Stimulated activated CD4-positive, alpha-beta T cell treated with anti-CD3 and anti-CD28 coated beads, TNF-alpha, amount 100 ng/mL, for 4 hours (primary cell): ENCODE measurements around the gene SHISA4.
"Not testable (repeated sequence)": the region's sequence is repeated elsewhere in the genome, so short reads cannot be mapped to it uniquely, and the experiment has no call there.

Source experiments
- DNase-seq, 3 experiments: peaks; one replicate each; pipeline ENCODE4 v3.0.0-alpha.2; 2020; ENCODE audit warnings: low read depth in 3 of 3

Gene SHISA4, protein sequence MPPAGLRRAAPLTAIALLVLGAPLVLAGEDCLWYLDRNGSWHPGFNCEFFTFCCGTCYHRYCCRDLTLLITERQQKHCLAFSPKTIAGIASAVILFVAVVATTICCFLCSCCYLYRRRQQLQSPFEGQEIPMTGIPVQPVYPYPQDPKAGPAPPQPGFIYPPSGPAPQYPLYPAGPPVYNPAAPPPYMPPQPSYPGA

DNA sequence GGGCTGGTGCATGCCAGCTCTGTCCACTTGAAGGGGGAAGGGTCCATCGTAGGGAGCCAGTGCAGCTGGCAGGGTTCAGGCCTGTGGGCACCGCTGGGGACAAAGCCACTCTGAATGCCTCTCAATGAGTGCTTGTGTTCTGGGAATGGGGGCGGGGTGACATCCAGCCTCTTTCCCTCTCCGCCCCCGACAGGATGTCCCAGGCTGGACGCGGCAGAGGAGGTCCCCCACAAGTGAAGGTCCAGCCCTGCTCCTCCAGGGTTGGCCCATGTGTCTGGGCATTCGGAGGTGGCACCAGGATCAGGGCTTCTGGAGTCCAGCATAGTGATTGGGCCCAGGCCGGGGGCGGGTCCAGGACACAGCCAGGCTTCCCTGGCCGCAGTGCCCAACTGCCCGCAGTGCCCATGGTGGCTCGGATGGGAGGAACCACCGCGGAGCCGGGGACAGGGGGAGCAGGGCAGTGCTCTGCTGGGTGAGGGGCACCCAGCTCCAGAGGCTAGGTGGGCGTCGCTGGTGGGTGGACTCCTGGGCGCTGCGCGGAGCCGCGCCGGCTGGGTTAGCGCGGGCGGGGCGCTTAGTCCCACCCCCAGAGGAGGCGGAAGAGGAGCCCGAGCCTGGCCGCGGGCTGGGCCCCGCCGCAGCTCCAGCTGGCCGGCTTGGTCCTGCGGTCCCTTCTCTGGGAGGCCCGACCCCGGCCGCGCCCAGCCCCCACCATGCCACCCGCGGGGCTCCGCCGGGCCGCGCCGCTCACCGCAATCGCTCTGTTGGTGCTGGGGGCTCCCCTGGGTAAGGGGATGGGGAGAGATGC lies at the start of gene SHISA4:
Gene SHISA4 (plus strand): TSS at position 617 of the 808 bp plus-strand sequence. CDS start 97 bp downstream, at position 714.
- no peak for DNase-seq

DNA sequence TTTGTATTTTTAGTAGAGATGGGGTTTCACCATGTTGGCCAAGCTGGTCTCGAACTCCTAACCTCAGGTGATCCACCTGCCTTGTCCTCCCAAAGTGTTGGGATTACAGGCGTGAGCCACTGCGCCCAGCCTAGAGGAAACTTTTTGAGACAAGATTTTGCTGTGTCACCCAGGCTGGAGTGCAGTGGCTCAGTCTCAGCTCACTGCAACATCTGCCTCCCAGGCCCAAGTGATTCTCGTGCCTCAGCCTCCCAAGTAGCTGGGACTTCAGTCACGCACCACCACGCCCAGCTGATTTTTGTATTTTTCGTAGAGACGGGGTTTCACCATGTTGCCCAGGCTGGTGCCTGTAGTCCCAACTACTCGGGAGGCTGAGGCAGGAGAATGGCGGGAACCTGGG lies 49.6 kb upstream of the SHISA4 start:
- not testable (repeated sequence) for DNase-seq

DNA sequence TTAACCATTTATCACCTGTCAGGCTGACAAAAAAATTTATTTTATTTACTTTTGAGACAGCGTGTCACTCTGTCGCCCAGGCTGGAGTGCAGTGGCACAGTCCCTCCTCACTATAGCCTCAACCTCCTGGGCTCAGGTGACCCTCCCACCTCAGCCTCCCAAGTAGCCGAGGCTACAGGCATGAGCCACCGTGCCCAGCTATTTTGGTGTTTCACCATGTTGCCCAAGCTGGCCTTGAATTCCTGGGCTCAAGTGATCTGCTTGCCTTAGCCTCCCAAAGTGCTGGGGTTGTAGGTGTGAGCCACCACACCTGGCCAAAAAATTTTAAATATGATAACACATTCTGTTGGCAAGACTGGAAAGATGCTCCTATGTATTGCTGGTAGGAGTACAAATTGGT lies 48.6 kb upstream of the SHISA4 start:
- no peak for DNase-seq

DNA sequence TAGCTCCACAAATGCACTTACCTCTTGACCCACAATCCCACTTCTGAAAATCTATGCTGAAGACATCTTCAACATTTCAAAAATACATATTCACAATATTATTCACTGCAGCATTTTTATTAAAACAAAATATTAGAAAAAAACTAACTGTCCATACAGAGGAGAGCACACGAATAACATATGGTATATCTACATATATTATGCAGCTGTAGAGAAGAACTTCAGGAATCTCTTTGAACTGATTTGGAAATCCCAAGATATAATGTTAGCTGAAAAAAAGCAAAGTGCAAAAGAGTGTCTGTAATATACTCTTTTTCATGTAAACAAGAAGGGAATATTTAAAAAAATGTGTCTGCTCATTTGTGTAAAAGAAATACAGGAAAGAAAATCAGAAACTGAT lies 48.2 kb upstream of the SHISA4 start:
- DNase-seq, result no peak

DNA sequence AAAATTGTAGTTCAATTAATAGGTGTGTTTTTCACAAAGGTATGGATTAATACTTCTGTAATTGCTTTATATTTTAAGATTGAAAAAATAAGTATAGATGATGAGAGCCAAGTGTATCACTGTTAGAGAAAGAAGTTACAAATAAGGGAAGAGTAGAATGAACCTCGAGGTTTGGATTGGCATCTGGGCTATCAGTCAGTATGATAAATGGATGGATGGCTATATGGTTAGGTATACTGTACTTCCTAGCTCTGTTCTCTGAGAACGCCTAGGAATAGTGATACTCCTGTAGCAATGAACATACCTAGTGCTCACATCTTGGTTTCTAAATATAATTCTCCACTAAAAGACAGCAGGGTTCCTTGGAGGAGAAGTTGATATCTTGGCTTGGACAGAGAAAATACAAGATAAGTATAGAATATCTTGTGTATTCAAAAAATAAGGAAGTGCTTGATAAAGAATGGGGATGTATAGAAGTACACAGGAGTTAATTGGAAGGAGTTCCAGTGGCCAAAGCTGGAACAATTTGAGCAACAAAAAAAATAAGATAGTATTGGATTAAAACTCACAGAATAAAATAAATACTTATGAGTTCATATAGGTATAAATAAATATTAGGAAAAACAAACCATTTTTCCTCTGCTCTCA lies 47.3 kb upstream of the SHISA4 start:
- no peak for DNase-seq

DNA sequence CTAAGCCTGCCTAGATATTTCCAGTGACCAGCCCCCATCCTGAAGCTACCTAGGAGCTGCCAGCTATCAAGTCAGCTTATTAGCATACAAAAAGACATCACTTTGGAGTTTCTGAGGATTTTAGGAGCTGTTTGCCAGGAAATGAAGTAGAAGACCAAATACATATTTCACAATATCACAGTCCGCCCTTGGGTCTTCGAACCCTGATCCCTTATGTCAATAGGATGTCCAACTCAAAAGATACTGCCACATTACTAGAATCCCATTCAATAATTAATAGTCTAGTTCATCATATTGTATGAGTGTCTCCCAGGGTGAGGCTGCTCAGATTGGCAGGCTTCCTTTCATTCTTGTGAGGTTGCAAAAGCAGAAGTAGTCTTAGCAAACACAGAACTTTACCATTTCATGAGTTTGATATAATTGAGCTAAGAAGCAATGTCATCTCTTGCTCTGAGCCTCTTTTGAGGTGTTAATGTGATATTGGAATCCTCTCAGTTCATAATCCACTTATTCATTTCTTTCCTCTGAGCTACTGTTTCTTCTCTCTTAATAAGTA lies 46.1 kb upstream of the SHISA4 start:
- no peak for DNase-seq

DNA sequence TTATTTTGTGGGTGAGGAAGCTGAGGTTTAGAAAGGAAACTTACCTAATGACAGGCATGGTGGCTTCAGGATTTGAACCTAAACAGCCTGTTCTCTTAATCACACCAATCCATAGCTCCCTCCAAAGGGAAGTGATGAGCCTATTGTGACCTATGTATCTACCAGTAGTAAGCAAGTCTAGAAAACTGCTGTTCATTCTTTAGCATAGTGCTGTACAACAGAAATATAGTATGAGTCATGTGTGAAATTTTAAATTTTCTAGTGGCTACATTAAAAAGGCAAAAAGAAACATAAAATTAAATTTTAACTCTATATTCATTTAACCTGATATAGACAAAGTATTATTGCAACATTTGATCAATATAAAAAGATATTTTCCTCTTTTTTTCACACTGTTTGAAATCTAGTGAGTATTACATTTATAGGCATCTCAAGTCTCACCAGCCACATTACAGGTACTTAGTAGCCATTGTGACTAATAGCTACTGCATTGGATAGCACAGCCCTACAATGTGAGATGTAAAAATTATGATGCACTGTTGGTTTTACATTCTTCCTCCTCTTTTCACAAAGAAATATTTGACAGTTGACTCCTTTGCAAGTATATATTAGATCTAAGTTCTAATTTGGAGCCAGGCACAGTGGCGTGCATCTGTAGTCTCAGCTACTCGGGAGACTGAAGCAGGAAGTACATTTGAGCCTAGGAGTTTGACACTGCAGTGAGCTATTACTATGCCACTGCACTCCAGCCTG lies 43.2 kb upstream of the SHISA4 start:
- no peak for DNase-seq

DNA sequence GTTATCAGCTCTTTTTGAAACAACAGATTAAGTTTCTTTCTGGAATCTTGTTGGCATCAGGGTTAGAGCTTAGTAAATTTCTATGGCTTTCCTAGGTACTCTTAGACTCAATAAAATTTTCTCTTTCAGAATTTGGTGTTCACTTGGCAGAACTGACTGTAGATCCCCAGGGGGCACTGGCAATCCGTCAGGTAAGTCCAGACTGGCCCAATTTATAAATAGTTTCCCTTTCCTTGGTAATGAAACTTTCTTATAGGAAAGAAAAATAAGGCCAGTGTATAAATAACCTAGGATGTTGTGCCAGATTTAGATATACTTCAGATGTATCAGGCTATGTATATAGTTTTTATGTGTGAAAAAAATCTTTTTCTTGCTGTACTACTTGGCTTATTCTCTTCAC lies 41.5 kb upstream of the SHISA4 start:
- DNase-seq, result no peak

DNA sequence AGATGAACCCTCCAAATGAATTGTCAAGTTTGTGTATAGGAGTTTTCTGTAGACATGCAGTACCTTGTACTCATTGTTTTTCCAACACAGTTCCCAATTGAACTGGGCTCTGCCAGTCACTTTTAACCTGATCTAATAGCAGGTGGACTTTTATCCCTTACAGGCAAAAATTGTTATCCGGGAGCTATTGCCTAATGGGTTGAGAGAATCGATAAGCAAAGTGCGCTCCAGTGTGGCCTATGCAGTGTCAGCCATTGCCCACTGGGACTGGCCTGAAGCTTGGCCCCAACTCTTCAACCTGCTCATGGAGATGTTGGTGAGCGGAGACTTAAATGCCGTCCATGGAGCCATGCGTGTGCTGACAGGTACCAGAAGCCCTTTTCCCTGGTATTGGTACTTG lies 40.5 kb upstream of the SHISA4 start:
- DNase-seq, result no peak

DNA sequence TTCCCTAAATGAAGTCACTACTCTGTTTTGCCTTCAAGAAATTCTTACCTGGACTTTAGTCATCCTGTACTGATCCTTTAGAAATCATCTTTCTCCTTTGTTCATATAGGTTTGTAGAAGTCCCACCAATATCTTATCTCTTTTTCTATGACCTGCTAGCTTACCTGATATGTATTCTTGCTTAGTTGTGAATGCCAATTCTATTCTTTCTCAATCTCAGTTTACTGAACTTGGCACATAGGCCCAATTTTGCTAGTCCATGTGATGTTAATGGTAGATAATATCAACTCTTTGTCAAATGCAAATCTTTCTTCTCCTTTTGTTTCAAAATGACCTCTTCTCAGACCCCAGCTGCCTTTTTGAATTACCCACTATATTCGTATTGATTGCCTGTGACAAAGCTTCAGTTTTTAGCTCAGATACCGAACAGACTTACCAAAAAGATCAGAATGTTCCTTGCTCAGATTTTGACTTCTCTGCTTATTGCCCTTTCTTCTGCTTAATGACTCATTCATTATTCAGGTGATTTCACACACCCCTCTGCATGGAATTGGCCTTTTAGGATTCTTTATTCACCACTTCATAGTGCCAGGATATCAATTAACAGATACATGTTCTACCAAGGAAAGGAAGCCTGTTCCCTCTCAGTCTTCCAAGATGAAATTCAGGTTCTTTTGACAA lies 39.2 kb upstream of the SHISA4 start:
- DNase-seq, result no peak

DNA sequence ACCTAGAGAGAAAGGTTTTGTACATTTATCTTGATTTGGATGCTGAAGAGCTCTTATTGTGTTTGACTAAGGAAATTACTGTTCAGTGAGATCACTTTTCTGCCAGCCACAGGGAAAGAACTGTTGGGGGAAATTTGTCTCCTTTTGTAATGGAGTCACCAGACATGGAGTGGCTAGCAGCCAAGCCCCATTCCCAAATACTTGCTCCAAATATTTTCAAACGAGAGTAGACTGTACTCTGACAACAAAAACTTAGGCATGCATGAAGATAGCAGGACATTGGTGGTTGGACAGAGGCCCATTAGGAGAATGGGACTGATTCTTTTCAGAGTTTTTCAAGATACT lies 38.7 kb upstream of the SHISA4 start:
- DNase-seq, result no peak

DNA sequence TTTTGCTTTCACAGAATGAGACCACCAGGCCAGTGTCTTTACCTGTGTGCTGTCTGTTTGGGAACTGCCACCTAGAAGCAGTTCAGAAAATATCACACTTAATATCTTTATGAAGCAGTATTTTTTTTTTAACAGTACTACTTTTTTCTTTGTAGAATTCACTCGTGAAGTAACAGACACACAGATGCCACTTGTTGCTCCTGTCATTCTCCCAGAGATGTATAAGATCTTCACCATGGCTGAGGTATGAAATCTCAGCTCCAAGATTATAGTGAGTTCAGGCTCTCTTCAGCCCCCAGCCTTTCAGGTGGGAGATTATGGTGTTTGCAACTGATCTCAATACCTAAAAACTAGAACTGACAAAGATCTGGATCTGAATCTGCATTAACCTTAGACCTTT lies 36.7 kb upstream of the SHISA4 start:
- DNase-seq, result no peak

DNA sequence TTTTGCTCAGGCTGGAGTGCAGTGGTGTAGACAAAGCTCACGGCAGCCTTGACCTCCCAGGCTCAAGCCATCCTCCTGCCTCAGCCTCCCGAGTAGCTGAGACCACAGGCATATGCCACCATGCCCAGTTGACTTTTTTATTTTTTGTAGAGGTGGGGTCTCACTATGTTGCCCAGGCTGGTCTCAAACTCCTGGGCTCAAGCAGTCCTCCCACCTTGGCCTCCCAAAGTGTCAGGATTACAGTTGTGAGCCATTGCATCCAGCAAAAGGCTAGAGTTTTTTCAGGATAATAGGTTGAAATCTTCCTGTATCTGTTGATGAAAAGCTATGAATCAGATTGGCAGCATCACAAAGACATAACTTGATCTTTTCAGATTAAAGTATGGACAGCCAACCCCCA lies 32.0 kb upstream of the SHISA4 start:
- DNase-seq, result not testable (repeated sequence)

DNA sequence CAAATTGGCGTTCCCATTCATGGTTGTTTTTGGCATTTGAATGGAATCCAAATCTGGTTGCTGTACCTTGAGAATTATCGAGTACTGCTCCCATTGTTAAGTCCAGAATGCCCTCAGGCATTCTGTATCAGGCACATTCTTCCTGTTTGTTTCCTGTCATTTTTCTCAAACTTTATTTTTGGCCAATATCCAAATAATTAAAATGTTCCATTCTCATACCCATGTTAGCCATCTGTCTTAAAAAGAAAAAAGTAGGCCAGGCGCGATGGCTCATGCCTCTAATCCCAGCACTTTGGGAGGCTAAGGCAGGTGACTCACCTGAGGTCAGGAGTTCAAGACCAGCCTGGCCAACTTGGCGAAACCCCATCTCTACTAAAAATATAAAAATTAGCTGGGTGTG lies 29.3 kb upstream of the SHISA4 start:
- no peak for DNase-seq

DNA sequence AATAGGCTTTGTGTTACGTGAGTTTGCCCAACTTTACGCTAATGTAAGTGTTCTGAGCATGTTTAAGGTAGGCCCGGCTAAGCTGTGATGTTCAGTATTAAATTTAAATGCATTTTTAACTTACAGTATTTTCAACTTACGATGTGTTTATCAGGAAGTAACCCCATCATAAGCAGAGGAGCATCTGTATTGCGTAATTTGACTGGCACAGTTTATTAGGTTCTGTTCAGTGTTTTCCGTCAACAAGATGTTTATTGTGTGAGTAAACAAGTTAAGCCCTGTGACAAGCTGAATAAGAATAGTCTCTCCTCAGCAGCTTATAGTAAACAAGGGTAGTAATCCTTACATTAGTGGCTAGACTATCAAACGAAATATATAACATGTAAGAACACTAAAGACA lies 27.2 kb upstream of the SHISA4 start:
- DNase-seq, result no peak

DNA sequence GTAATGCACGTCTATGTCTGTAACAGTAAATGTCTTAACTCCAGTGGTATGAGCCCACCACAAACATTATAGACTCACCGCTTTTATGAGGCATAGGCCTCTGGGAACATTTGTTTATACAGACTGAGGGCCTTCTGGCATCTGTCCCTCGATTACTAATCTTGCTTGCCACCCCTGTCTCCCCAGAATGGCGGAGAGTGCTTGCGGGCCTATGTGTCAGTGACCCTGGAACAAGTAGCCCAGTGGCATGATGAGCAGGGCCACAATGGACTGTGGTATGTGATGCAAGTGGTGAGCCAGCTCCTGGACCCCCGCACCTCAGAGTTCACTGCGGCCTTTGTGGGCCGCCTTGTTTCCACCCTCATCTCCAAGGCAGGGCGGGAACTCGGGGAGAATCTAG lies 18.3 kb upstream of the SHISA4 start:
- no peak for DNase-seq

DNA sequence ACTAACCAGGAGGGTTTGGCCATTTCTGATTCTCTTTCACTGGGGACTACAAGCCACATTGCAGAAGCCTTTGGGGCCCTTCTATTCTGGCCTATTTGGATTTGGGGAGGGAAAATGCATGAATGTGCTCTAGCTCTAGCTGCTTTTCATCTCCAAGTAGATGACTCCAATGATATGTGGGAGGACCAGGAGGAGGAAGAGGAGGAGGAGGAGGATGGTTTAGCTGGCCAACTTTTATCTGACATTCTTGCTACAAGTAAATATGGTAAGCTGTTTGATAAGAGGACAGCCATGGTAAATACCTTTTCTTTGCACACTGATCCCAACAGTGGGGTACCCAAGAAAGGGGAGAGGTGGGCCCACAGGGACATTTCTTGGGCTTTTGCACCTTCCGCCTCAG lies 14.0 kb upstream of the SHISA4 start:
- no peak for DNase-seq

DNA sequence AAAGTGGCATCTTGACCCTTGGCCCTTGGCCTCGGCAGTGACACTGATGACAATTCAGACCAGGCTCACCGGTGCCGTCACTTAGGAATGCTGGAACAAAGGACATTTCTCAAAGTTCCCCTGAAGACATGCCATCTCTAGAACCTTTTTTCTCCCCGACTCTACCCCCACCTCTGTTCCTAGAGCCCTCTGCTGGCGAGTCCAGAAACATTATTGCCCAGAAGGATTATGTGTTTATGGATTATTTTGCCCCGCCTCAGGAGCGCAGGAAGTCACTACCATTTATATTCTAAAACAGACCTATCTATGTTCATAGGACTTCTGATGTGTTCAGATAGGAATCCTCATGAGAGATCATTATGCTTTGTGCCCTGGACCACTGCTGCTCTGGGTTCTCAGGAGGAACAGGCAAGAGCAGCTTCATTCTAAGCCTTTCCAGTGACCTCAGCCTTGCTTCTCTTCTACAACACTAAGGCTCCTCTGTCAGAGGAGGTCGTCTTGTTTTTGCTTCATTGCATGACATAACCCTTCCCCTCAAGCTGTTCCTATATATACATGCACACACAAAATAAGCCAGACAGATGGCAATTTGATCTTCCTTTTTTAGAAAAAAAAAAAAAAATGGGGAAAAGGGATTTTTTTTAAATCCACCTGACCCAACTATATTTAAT lies 12.4 kb upstream of the SHISA4 start:
- DNase-seq, result no peak

DNA sequence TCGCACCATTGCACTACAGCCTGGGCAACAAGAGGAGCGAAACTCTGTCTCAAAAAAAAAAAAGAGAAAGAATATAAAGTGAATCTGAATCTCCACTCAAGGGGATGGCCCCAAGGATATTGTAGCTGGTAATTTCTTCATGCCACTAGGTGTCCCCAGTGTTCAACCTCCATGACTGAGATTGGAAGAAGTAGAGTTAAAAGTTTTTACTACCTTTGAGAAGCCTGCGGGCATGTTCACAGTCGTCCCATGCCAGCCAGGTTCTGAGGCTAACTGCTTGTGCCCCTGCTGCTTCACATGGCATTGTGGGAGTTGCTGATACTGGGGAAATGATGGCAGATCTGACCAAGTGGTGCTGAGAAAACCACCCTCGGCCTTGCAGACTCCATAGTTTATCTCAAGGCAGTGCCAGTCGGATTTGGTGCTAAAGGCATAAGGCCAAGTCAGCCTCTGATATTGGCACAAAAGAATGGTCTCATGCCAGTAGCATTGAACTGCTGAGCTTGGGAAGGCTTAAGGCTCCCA lies 10.8 kb upstream of the SHISA4 start:
- DNase-seq, result no peak

DNA sequence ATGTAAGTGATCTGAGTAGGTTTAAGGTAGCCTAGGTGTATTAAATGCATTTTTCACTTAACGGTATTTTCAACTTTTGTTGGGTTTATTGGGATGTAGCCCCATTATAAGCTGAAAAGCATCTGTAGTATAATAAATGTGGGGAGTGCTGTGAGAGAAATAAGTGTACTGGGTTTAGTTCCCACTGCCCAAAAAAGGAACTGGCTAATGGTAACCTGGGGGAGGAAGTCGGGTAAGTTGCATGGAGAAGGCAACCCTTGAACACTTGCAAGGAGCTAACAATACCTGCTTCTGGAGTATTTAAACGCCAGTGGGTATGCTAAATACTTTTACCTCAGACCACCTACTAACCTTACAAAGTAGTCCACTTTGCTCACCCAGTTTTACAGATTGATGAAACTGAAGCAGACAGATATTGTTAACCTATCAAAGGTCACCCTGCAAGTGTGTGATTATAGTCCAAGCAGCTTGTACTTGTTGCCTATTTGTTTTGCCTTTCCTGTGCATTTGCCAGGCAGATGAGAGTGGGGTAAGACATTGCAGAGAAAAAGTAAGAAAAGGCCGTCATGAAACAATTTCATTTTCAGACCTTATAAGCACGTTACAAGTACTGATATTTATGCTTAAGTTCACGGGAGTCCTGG lies 7.6 kb upstream of the SHISA4 start:
- no peak for DNase-seq
